SU-DHL-6 (cell line): ENCODE measurements around the gene TRIM10.

Source experiments
- H2AFZ ChIP-seq: fragments of 200-600 bp; sonication (generic); 2 replicates; pipeline ENCODE4 v1.6.1; 2014; ENCODE audit warnings: low read depth, mild to moderate bottlenecking, moderate library complexity, mixed read lengths, antibody characterized with exemption, low read length; ENCODE audit not compliant: severe bottlenecking
- H3F3A ChIP-seq: fragments of 200-600 bp; shearing (Covaris generic); 2 replicates; pipeline ENCODE4 v1.6.0; 2016; ENCODE audit warnings: antibody characterized with exemption, mild to moderate bottlenecking; ENCODE audit not compliant: insufficient read depth
- H3K27ac ChIP-seq: fragments of 200-600 bp; sonication (generic); 2 replicates; pipeline ENCODE4 v1.5.1; 2016; ENCODE audit warnings: low read depth, mild to moderate bottlenecking, low read length, moderate library complexity, mixed read lengths
- H3K27me3 ChIP-seq: fragments of 200-600 bp; sonication (generic), shearing (Covaris generic); 2 replicates; pipeline ENCODE4 v1.6.0; 2014; ENCODE audit warnings: mild to moderate bottlenecking, low read length
- H3K36me3 ChIP-seq: fragments of 200-600 bp; sonication (generic); 2 replicates; pipeline ENCODE4 v1.6.1; 2014; ENCODE audit warnings: mild to moderate bottlenecking, low read length, mixed read lengths
- H3K4me2 ChIP-seq: fragments of 300-600, 200-600 bp; shearing (Covaris generic), sonication (generic); 2 replicates; pipeline ENCODE4 v1.6.0; 2014; ENCODE audit warnings: low read length, low read depth, mild to moderate bottlenecking; ENCODE audit not compliant: poor library complexity, severe bottlenecking
- H3K4me3 ChIP-seq: fragments of 200-600 bp; sonication (generic); 2 replicates; pipeline ENCODE4 v1.5.1; 2014; ENCODE audit warnings: antibody characterized with exemption, low read length, mild to moderate bottlenecking, mixed read lengths; ENCODE audit not compliant: insufficient read depth, poor library complexity, severe bottlenecking
- H3K79me2 ChIP-seq: fragments of 200-600 bp; sonication (generic); 2 replicates; pipeline ENCODE4 v1.6.1; 2014; ENCODE audit warnings: mild to moderate bottlenecking, low read length, moderate library complexity; ENCODE audit not compliant: insufficient read depth
- H3K9ac ChIP-seq: fragments of 200-600 bp; sonication (generic); 2 replicates; pipeline ENCODE4 v1.7.0; 2014; ENCODE audit warnings: mild to moderate bottlenecking, low read length
- H3K9me2 ChIP-seq: fragments of 200-600 bp; sonication (generic); replicated peaks from 2 replicates; pipeline ENCODE4 v1.6.1; 2014; ENCODE audit warnings: low read length; ENCODE audit not compliant: insufficient read depth
- H3K9me3 ChIP-seq: fragments of 200-600 bp; sonication (generic); 2 replicates; pipeline ENCODE4 v1.6.1; 2014; ENCODE audit warnings: low read length, mixed read lengths; ENCODE audit not compliant: insufficient read depth
- H4K20me1 ChIP-seq: fragments of 200-600 bp; sonication (generic); 2 replicates; pipeline ENCODE4 v1.6.1; 2014; ENCODE audit warnings: low read depth, mild to moderate bottlenecking, antibody characterized with exemption, low read length, moderate library complexity, mixed read lengths
- EZH2phosphoT487 ChIP-seq: fragments of 200-600 bp; sonication (generic), shearing (Covaris generic); conservative IDR thresholded peaks from 2 replicates; pipeline ENCODE4 v1.6.1; 2018; ENCODE audit warnings: mild to moderate bottlenecking, antibody characterized with exemption, low read length, moderate library complexity, mixed read lengths
- TF ChIP-seq, protein P1 (sequence below): fragments of 200-600 bp; sonication (generic); IDR thresholded peaks from one replicate; pipeline ENCODE4 v1.5.1; 2017; ENCODE audit warnings: antibody characterized with exemption, mild to moderate bottlenecking, low read length, moderate library complexity; ENCODE audit not compliant: insufficient read depth, poor library complexity, severe bottlenecking

Gene TRIM10

GRCh38 chr6:30150671-30151395 is 10.2 kb downstream of the TRIM10 start:
- H4K20me1 ChIP-seq: no peaks in the 10 kb centered on the region
- no peak overlapping the region for H2AFZ ChIP-seq
- TF ChIP-seq EZH2phosphoT487: no peak
- TF ChIP-seq, protein P1, sequence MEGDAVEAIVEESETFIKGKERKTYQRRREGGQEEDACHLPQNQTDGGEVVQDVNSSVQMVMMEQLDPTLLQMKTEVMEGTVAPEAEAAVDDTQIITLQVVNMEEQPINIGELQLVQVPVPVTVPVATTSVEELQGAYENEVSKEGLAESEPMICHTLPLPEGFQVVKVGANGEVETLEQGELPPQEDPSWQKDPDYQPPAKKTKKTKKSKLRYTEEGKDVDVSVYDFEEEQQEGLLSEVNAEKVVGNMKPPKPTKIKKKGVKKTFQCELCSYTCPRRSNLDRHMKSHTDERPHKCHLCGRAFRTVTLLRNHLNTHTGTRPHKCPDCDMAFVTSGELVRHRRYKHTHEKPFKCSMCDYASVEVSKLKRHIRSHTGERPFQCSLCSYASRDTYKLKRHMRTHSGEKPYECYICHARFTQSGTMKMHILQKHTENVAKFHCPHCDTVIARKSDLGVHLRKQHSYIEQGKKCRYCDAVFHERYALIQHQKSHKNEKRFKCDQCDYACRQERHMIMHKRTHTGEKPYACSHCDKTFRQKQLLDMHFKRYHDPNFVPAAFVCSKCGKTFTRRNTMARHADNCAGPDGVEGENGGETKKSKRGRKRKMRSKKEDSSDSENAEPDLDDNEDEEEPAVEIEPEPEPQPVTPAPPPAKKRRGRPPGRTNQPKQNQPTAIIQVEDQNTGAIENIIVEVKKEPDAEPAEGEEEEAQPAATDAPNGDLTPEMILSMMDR: no peak
- no peak overlapping the region for H3K27ac ChIP-seq
- H3K9me3 ChIP-seq: no peaks in the 10 kb centered on the region
- H3K9ac ChIP-seq: no peak overlapping the region
- H3K27me3 ChIP-seq: no peaks in the 10 kb centered on the region
- no peaks in the 10 kb centered on the region for H3F3A ChIP-seq
- H3K4me2 ChIP-seq: no peak overlapping the region
- H3K4me3 ChIP-seq: no peak overlapping the region
- H3K9me2 ChIP-seq: no peaks in the 10 kb centered on the region
- no peaks in the 10 kb centered on the region for H3K36me3 ChIP-seq
- no peaks in the 10 kb centered on the region for H3K79me2 ChIP-seq

- Histone ChIP-seq H3K9me3 (no peaks in the 10 kb centered on the region), H3K9me2 (no peaks in the 10 kb centered on the region), H3K79me2 (no peaks in the 10 kb centered on the region), H3K36me3 (no peaks in the 10 kb centered on the region), H3K27ac (no peak overlapping the region), H3F3A (no peaks in the 10 kb centered on the region), H3K27me3 (no peaks in the 10 kb centered on the region), H3K4me3 (no peak overlapping the region), H4K20me1 (no peaks in the 10 kb centered on the region), H3K9ac (no peak overlapping the region), H2AFZ (no peak overlapping the region), H3K4me2 (no peak overlapping the region)
- TF ChIP-seq, protein P1: no peak
These were observed 11.0 kb downstream of the TRIM10 start for GRCh38 chr6:30149858-30150550.

DNA sequence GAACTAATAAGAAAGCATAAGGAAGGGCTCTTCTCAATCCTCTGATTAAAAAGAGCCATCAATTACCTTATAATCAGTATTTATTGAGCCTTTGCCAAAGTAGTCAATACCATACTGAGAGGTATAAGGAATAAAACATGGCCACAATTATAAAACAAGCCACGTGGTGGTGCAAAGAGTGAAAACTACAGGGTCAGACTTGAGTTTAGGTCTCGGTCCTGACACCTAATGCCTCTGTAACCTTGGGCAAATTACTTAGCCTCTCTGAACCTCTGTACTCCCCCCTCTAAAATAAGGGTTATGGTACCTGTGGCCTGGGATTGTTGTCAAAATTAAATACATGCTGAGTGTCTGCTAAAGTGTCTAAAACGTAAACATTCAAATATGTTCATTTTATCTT is 11.8 kb downstream of the TRIM10 start:
- TF ChIP-seq, protein P1: no peak
- TF ChIP-seq EZH2phosphoT487: no peak
- H3K9me3 ChIP-seq: no peaks in the 10 kb centered on the region
- no peak overlapping the region for H3K4me3 ChIP-seq
- H3K4me2 ChIP-seq: no peak overlapping the region
- H2AFZ ChIP-seq: no peak overlapping the region
- no peak overlapping the region for H3K9ac ChIP-seq
- H3K36me3 ChIP-seq: no peaks in the 10 kb centered on the region
- H3F3A ChIP-seq: no peaks in the 10 kb centered on the region
- no peak overlapping the region for H3K27ac ChIP-seq
- no peaks in the 10 kb centered on the region for H3K9me2 ChIP-seq
- 0 out of 2 replicates have a peak, but pooled peaks cover 4% of the 10 kb centered on the region for H3K27me3 ChIP-seq
- H3K79me2 ChIP-seq: no peaks in the 10 kb centered on the region
- no peaks in the 10 kb centered on the region for H4K20me1 ChIP-seq
